Measurements from ENCODE around the gene TNNI3K. TPM values are rescaled to one million over a fixed set of nuclear protein-coding genes. Genes with fewer than 3 reads are reported as not detected.

TNNI3K gene
- total RNA-seq, 1 donor from 2014 or later: not detected

GRCh38 chr1:74583397-74583796 is 348.2 kb downstream of the TNNI3K start:
- TF ChIP-seq CTCF (conservative IDR thresholded peaks at IDR 0.05): no peak
- DNase-seq (ENCODE audit: extremely low spot score, unreplicated experiment): no peak
- H3K27me3 Mint-ChIP-seq: no peaks in the 10 kb centered on the region
- no peaks in the 10 kb centered on the region for H3K4me1 Mint-ChIP-seq (ENCODE audit: unreplicated experiment)
- H3K9me3 Mint-ChIP-seq: no peaks in the 10 kb centered on the region
- H3K4me3 Mint-ChIP-seq: no peak overlapping the region
- H3K36me3 Mint-ChIP-seq: no peaks in the 10 kb centered on the region
- no peak overlapping the region for H3K27ac Mint-ChIP-seq

GRCh38 chr1:74584185-74584584 is 349.0 kb downstream of the TNNI3K start:
- H3K4me1 Mint-ChIP-seq (ENCODE audit: unreplicated experiment): no peaks in the 10 kb centered on the region
- no peaks in the 10 kb centered on the region for H3K27me3 Mint-ChIP-seq
- H3K27ac Mint-ChIP-seq: no peak overlapping the region
- H3K9me3 Mint-ChIP-seq: no peaks in the 10 kb centered on the region
- no peak overlapping the region for H3K4me3 Mint-ChIP-seq
- no peak for TF ChIP-seq CTCF (conservative IDR thresholded peaks at IDR 0.05)
- no peak for DNase-seq (ENCODE audit: extremely low spot score, unreplicated experiment)
- H3K36me3 Mint-ChIP-seq: no peaks in the 10 kb centered on the region

DNA sequence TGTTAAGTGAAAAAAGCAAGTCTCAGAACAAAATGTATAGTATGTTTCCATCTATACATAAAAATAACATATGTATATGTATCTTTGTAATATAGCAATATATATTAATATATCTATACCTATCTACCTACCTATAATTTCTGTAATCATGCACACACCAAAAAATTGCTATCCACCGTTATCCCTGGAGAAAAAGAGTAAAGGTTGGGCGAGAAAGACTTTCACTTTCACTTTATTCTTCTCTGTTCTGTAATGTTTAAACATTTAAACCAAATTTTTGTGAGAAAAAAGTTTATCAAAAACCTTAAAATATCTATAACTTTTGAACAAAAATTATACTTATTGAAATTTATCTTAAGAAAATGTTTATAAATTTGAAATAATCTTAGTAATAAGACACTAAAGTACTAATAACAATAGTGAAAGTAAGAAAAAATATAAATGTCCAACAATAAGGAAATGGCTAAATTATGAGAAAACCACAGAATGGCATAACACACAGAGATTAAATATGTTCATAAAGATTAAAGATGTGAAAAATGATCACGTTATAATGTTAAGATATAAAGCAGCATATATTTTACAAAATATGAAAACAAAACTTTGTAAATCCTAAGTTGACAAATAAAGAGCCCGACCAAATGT is 351.2 kb downstream of the TNNI3K start:
- Mint-ChIP-seq H3K27me3 (peaks cover 5% of the 10 kb centered on the region), H3K4me1 (ENCODE audit: unreplicated experiment) (no peaks in the 10 kb centered on the region), H3K36me3 (no peaks in the 10 kb centered on the region), H3K27ac (no peak overlapping the region), H3K9me3 (no peaks in the 10 kb centered on the region), H3K4me3 (no peak overlapping the region)
- DNase-seq (ENCODE audit: extremely low spot score, unreplicated experiment): no peak
- TF ChIP-seq CTCF (conservative IDR thresholded peaks at IDR 0.05): no peak

- H3K27ac Mint-ChIP-seq: no peak overlapping the region
Observed at GRCh38 chr1:74587888-74588287, 352.7 kb downstream of the TNNI3K start.

GRCh38 chr1:74590288-74590687 is 355.1 kb downstream of the TNNI3K start:
- no peaks in the 10 kb centered on the region for H3K4me1 Mint-ChIP-seq (ENCODE audit: unreplicated experiment)
- H3K27ac Mint-ChIP-seq: no peak overlapping the region
- no peak overlapping the region for H3K4me3 Mint-ChIP-seq
- no peaks in the 10 kb centered on the region for H3K9me3 Mint-ChIP-seq
- peaks cover 21% of the 10 kb centered on the region for H3K27me3 Mint-ChIP-seq
- DNase-seq (ENCODE audit: extremely low spot score, unreplicated experiment): no peak
- H3K36me3 Mint-ChIP-seq: no peaks in the 10 kb centered on the region
- TF ChIP-seq CTCF (conservative IDR thresholded peaks at IDR 0.05): no peak

More at GRCh38 chr1:74587888-74588287, 352.7 kb downstream of the TNNI3K start:
- no peak for DNase-seq (ENCODE audit: extremely low spot score, unreplicated experiment)
- Mint-ChIP-seq H3K4me1 (ENCODE audit: unreplicated experiment) (no peaks in the 10 kb centered on the region), H3K9me3 (no peaks in the 10 kb centered on the region), H3K4me3 (no peak overlapping the region), H3K27me3 (peaks cover 14% of the 10 kb centered on the region), H3K36me3 (no peaks in the 10 kb centered on the region)
- no peak for TF ChIP-seq CTCF (conservative IDR thresholded peaks at IDR 0.05)
